Renal cortex interstitium (tissue), 15 donors: ENCODE data around the gene PFKFB4. TPM values are rescaled to one million over a fixed set of nuclear protein-coding genes. Genes with fewer than 3 reads are reported as not detected.

Experiments used
- DNase-seq, 11 donors: peaks; one replicate each; pipeline ENCODE4 v3.0.0-alpha.2; 2013; ENCODE audit warnings: low read depth in 9 of 11, low spot score in 4 of 11; ENCODE audit errors: extremely low read depth in 1 of 11
- long read RNA-seq, 16 experiments: transcript quantifications; one replicate each; lab custom pipeline, GENCODE V29; 2026
- polyA plus RNA-seq, 3 donors: library from polyadenylated mRNA; unstranded; fragments of 120-200 nt; gene quantifications; one replicate each; pipeline ENCODE4 v1.2.1, GENCODE V29; 2013; ENCODE audit not compliant: insufficient read length in 3 of 3

PFKFB4 gene
- polyA plus RNA-seq, result 10 to 100 TPM in 1 of 3 donors, 1 to 10 TPM in 2; 4.0 to 12.8 (median 5.2) TPM
- long read RNA-seq, donor 1, result 0 reads
- long read RNA-seq, donor 2, partial matches to known transcripts, result 0 of 2 reads
- long read RNA-seq, donor 2, other reads (novel, unspliced or antisense), result 0 of 2 reads
- long read RNA-seq, donor 3, result 0 reads
- long read RNA-seq, donor 4, partial matches to known transcripts, result 0 of 1 reads
- long read RNA-seq, donor 4, other reads (novel, unspliced or antisense), result 0 of 1 reads
- long read RNA-seq, donor 5, result 0 reads
- long read RNA-seq, donor 6, partial matches to known transcripts, result 0 of 1 reads
- long read RNA-seq, donor 6, other reads (novel, unspliced or antisense), result 0 of 1 reads
- long read RNA-seq, donor 7, result 0 reads
- long read RNA-seq, donor 8, result 0 reads
- long read RNA-seq, donor 9, result 0 reads
- long read RNA-seq, donor 10, result 0 reads
- long read RNA-seq, donor 11, result 0 reads
- long read RNA-seq, donor 12, result 0 reads
- long read RNA-seq, donor 13, partial matches to known transcripts, result 0 of 4 reads
- long read RNA-seq, donor 13, other reads (novel, unspliced or antisense), result 0 of 4 reads
- long read RNA-seq, donor 14, result 0 reads
- long read RNA-seq, donor 15, result 0 reads
- long read RNA-seq, donor 16, partial matches to known transcripts, result 7 of 11 reads
- long read RNA-seq, donor 16, other reads (novel, unspliced or antisense), result 0 of 11 reads

DNA sequence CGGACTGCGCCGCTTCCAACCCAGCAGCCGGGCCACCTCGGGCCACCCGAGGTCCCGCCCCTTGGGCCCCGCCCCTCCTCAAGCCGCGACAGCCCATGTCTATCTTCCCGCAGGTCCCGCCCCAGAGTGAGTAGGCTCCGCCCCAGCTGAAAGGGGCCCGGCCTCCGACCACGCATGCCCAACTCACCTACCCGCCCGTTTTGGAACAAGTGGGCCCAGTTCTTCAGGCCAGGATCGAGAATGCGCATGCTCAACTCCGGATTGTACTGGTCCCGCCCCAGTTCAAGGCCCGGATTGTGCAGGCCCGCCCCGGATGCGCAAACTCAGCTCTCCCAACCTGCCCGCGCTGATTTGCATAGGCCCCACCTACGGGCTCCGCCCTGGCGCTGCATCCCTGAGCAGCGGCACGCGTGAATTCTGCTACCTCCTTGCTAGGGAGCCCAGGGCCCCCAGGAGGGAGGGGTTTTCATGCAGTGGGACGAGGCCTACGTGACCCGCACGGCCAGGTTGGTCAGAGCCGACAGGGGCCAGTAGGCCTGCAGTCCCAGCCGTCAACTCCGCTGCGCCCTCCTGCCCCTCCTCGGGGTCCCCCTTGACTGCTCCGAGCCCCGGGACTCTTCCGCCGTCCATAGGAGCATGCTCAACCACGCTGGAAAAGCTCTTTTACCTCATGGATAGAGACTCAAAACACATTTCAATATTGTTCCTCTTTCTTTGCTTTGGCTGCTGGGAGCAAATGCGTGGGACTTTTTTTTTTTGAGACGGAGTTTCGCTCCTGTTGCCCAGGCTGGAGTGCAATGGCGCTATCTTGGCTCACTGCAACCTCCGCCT lies at the start of gene PFKFB4:
Gene PFKFB4 (minus strand): TSS at position 8 of the 831 bp plus-strand sequence. CDS start 26 bp downstream, outside the sequence.
- peak; percentile 95 to 99 (median 98) for DNase-seq

DNA sequence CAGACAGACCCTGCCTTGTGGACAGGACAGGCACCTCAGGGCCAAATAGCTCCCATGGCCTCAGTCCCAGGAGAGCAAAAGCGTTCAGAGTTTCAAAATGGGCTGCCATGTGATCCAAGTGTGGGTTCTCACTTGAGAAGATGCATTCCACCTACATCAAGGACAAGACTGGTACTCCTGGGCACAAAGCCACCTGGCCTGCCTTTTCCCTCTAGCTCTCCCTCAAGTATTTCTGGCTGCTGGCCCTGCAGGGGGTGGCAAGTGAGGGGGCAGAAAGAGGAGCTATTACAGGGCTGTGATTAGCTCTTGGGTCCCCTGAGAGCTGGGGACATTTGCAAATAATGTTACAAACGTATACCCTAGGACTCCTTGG lies 45.0 kb upstream of the PFKFB4 start:
- DNase-seq, result no peak

- DNase-seq, result no peak
Observed at GRCh38 chr3:48600711-48601621, 44.4 kb upstream of the PFKFB4 start.

- no peak for DNase-seq
Observed at GRCh38 chr3:48599509-48600285, 43.1 kb upstream of the PFKFB4 start.

DNA sequence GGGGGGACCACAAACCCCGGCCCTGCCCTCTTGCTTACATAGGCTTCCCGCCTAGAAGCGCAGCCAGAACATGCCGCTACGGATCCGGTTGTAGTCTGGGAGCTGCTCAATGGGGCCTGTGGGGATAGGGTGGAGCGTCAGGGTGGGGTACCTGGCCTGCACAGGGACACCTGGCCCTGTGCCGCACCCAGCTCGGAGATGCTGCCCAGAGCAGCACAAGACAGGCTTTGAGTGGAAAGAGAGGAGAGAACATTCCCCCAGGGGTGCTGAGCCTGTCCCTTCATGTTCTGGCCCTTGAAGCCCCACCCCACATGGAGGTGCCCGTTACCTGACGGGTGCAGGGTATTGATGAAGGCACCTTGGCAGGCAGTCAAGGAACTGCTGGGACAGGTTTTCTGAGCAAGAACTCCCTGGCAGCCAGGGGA lies 42.5 kb upstream of the PFKFB4 start:
- DNase-seq, result no peak

DNA sequence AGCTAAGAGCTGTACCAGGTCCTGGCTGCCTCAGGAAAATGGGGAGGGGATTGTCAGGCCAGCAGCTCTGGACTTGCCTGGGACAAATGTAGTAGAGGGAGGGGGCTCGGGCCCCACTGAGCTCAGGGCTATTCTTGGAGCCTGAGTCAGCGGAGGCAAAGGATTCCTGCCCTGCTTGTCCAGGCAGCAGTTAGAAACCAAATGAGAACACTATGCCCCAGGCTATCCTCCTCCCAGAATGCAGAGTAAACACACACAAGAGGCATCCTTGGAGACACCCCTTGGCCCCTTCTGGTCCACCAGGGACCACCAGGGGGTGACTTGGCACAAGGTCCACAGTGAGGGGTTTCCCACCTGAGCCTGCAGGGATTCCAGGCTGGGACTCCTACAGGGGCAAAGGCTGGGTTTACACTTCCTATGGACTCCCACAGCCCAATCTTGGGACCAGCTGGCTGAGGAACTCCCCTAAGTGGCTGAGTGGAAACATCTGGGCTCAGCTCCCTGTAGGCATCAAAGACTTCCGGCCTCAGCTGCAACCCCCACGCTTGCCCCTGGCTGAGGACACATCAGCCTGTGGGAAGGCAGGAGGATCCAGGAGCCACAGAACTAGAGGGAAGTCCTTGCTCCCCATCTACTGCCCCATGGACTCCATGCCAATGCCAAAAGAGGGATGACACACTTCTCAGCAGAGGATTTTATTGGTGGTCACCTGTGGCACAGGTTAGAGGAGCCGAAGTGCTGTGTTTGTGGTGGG lies 41.9 kb upstream of the PFKFB4 start:
- DNase-seq, result peak in 10 of 11 donors; percentile 63 to 86 (median 78)

DNA sequence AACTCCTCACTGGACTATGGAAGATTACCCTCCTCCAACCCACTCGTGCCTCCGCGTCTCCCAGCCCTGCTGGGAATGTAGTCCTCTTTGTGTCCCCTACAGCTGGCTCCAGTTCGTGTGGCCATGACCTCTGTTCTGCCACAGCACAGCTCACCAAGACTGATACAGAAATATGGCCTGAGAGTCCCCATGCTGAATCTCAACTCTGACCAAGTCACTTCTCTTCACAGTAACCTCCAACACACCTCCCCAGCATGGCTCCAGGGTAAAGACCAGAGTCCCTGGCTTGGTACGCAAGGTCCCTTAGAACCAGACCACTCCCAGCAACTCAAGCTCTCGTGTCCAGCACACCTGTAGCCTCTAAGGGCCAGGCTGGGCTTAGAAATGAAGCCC lies 40.8 kb upstream of the PFKFB4 start:
- DNase-seq, result no peak

- DNase-seq, result no peak
Observed at GRCh38 chr3:48596676-48597407, 40.2 kb upstream of the PFKFB4 start.

GRCh38 chr3:48596157-48596556 lies 39.6 kb upstream of the PFKFB4 start:
- no peak for DNase-seq

DNA sequence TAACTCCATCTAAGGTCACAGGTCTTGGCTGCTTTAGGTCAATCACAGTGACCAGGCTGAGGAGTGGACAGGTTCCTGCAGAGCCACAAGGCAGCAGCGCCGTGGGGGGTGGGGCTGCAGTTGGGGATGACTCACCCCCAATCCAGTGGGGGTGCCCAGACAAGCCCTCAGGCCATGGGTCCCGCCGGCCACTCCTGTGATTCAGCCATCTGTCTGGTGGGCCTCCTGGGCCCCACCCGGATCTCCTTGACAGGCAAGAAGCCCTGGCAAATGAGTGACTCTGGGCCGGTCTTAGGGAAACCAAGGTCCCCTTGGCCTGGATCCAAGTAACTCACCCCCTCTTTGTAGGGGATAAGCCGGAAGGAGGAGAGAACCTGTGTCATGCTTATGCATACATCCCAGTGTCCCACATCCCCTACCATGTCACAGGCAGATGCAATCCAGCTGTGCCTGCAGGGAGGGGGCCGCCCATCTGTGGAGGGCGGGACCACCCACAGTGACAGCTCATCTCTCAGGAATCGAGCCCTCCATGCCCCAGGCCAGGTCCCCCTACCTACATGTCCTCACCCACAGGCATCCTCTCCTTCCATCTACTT lies 39.0 kb upstream of the PFKFB4 start:
- peak in 3 of 11 donors; percentile 22 to 41 (median 26) for DNase-seq

GRCh38 chr3:48595075-48595525 lies 38.5 kb upstream of the PFKFB4 start, which contains the start of gene COL7A1:
Gene COL7A1 (minus strand): TSS chr3:48595329. CDS start chr3:48595159, 170 bp downstream.
- DNase-seq, result peak in 2 of 11 donors; percentile 15 to 25

GRCh38 chr3:48594417-48595049 lies 37.9 kb upstream of the PFKFB4 start:
- DNase-seq, result no peak

DNA sequence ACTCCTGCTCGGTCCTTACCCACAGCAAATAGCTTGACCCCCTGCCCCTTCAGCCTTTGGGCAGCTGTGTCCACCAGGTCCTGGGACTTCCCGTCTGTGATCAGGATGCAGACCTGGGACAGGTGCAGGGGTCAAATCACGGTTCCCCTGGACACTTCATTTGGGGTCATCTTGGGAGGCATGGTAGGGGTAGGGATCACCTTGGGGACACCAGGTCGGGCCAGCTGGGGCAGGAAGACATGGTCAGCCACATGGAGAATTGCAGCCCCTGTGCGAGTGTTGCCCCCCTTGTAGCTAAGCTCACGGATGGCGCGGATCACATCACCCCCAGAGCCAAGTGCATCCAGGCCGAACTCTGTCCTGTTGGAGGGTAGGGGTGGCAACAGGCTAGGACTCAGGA lies 36.7 kb upstream of the PFKFB4 start:
- DNase-seq, result no peak

GRCh38 chr3:48592519-48593087 lies 36.0 kb upstream of the PFKFB4 start:
- DNase-seq, result no peak

GRCh38 chr3:48591886-48592518 lies 35.4 kb upstream of the PFKFB4 start:
- no peak for DNase-seq
